SKM-1 treated with dmso at 0.1 percent for 144 hours (cell line): ENCODE measurements around the gene SSRP1.

Experiments
- DNase-seq: peaks from one replicate; lab custom pipeline; 2025; ENCODE audit not compliant: unreplicated experiment; lab: John Stamatoyannopoulos, UW

The SSRP1 gene

DNA sequence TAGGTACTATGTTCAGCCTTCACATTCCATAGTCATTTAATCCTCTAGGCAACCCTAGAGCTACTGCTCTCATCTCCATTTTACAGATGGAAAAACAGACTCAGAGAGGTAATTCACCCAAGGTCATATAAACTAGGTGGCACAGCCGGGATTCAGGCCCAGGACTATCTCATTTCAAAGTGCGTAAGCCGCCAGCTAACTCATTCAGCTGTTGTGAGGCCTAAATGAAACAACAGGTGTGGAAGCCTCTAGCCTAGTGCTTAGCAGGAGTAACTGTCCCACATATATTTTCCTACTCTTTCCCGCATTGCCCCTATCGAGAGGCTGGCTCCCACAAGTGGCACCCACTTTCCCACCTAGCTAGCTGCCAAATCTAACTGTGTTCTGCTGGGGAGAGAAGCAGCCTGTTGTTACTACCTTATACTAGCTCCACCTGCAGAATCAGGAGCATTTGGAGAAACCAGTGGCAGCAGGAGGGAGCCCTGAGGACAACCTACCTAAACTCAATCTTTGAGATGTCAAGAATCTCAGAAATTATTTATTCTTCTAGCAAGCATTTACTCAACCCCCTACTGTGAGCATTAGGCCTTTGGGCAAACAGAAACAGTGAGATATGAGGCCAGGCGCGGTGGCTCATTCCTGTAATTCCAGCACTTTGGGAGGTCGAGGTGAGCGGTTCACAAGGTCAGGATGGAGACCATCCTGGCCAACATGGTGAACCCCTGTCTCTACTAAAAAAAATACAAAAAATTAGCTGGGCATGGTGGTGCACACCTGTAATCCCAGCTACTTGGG is 24.4 kb upstream of the SSRP1 start:
- no peak for DNase-seq

- DNase-seq: no peak
These were observed 23.7 kb upstream of the SSRP1 start for GRCh38 chr11:57359396-57359795.

- no peak for DNase-seq
These were observed 23.3 kb upstream of the SSRP1 start for GRCh38 chr11:57358991-57359390.

DNA sequence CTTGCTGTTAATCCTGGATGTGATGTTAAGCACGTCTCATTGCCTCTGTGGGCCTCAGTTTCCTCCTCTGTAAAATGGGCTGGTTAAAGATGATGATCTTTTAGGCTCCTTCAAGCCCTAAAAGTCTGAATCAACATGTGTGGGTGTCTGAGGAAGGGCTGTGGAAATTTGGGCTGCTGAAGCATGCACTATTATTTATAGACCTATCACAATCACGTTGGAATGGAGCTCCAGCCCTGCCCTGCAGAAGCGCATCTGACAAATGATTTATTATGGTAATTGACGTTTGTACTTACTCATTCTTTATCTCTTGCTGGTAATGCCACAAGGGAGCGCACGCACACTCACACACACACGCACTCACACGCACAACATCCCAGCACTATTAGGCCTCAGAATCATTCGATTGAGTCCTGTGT is 22.9 kb upstream of the SSRP1 start:
- no peak for DNase-seq

- no peak for DNase-seq
These were observed 22.2 kb upstream of the SSRP1 start for GRCh38 chr11:57357856-57358255.

DNA sequence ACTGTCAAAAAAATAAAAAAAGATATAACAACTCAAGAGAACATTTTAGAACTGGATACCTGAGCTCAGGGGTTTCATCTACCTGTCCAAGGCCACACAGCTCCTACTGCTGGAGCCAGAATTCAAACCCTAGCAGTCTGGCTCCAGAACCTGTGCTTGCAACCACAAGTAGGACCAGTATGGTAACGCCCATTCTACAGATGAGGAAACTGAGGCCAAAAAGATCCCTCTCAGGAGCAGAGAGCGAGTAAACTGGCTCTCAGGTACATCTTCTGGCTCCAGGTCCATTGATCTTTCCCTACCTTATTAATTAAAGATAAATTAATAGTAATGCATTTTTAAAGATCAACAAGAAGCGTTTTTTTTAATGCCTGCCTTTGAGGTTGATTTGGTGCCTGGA is 21.6 kb upstream of the SSRP1 start:
- no peak for DNase-seq

DNA sequence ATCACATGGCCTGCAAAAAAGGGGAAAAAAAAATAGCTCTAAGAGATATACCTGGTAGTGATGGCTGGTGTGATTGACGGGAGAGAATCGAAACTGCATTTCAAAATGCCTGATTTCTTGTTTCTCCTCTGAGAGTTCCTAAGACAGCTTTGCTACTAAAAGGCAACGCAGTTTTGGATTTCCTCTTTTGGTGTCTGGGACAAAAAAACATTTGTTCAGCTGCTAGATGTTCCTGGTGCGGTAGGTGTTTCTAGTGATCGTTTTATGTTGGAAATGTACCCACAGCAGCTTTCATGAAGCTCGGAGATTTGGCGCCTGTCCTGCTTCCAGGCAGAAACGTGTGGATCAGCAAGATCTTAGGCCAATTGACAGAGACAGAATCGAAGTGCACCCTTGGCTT is 20.6 kb upstream of the SSRP1 start:
- DNase-seq: no peak

GRCh38 chr11:57354699-57355098 is 19.0 kb upstream of the SSRP1 start:
- no peak for DNase-seq

DNA sequence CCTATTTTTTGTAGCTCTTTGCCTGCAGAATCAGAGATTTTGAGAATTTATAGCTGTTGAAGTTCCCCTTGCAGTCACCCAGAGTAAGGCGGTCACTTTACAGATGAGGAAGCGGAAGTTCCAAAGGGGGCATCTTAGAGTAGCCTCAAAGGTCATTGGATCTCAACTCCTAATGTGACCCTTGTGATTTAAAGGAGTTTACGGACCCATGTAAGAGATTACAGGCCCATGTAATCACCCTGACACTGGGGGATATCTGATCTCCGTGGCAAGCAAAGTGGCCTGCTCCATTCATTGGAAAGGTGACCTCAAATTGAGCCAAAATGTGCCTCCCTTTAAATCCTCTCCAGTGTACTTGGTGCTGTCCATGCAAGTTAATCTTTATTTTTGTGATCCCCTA is 18.2 kb upstream of the SSRP1 start:
- no peak for DNase-seq

DNA sequence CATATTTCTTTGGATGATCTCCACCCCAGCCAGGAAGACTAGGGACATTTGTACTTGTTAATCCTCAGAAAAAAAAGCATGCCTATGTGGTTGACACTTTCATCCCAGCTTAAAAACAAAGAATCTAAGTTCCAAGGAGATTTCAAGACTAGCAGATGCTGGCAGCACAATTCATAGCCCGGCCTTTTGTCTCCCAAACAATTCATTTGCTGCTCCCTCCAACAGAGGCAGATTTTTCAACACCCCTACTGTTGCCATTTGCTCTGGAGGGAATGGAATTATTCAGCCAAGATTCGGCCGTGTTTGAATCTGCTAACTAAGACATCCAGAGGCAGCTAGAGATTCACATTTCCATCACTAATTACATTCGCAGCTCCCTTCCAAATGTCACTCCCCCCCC is 17.8 kb upstream of the SSRP1 start:
- DNase-seq: no peak

DNA sequence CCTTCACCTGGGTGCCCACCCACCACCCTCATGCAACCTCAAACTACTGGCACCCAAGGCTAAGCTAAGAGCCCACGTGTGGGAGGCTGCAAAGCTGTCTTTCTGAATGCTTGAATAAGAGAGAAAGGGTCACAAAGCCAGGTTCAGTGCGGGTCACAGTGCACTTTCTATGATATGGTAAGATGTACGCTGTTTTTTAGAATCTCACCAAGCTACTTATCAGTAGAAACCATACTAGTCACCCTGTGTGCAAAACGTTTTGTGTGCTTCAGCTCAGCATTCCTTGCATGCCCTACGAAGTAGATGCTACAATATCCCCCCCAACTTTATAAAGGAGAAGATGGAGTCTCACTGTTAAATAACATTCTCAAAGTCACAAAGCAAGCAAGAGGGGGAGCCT is 17.3 kb upstream of the SSRP1 start:
- no peak for DNase-seq

DNA sequence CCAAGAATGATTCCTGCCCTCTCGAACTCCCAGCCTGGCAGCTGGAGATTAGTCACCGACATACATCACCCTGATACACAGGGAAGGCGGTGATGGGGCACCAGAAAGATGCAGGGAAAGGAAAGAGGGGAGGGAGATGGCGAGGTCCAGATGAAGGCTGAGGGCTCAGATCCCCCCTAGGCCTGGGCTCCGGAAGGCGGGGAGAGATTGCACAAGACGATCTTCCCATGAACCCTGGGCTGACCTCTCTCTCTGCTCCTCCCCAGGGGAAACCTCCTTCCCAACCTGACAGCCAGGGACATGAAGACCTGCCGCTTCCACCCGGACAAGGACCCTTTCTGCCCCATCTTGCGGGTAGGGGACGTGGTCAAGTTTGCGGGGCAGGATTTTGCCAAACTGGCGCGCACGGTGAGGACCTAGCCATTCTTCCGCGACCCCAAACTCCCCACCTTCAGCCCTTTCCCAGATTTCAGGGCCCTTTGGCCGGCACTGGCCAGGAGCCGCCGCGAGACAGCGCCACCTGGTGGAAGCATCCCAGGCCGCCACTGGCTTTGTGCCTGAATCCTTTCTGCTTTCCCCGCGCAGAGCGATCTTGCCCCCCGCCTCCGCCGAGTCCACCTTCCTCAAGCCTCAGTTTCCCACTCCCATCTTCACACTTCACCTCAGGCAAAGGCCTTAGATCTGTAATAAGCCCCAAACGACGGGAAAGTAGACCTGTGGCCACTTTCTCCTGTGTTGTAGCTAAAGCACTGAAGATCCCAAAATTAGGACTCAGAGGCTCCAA is 14.0 kb upstream of the SSRP1 start:
- DNase-seq: no peak

DNA sequence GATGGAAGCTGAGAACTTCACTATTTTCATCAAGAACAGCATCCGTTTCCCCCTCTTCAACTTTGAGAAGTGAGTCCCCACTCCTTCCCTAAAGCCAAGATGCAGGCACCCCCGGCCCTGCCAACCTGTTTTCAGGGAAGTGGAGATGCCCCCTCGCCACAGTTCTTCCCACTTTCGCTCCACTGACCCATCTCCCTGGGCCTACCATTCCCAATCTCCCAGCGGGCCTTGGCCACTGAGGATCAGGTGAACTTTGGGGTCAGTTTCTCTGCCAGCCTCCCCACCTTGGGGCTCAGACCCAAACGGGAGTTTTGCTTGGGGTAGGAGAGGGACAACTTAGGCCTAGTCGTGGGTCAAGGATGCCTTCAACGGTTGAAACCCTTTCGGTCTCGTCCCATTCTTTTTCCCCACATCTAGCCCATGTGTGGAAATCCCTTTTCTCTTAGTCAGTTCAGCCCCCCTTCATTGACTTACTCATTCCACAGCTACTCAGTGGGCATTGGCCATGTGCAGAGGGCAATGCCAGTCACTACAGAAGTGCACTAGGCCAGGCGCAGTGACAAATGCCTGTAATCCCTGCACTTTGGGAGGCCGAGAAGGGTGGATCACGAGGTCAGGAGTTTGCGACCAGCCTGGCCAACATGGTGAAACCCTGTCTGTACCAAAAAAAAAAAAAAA is 13.1 kb upstream of the SSRP1 start:
- no peak for DNase-seq

GRCh38 chr11:57348052-57348451 is 12.4 kb upstream of the SSRP1 start:
- no peak for DNase-seq

DNA sequence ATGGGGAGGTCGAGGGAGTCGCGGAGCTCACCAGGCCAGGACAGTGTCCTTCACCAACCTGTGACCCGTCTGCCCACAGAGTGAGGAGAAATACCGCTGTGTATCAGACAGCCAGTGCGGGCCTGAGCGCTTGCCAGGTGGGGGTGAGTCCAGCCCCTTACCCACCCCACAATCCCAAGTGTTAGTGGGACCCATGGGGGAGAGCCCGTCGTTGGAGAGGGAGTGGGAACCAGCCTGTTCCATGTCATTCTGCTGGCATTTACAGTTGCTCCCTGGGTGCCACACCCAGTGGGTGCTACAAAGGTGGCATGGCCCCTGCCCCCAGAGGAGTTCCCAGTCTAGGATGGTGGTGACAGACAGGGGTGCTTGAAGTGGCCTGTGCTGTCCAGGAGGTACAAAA is 11.6 kb upstream of the SSRP1 start:
- no peak for DNase-seq

- DNase-seq: peak; percentile 69
These were observed 10.0 kb upstream of the SSRP1 start for GRCh38 chr11:57345555-57346211.

- DNase-seq: no peak
These were observed 9.1 kb upstream of the SSRP1 start for GRCh38 chr11:57344826-57345225.

DNA sequence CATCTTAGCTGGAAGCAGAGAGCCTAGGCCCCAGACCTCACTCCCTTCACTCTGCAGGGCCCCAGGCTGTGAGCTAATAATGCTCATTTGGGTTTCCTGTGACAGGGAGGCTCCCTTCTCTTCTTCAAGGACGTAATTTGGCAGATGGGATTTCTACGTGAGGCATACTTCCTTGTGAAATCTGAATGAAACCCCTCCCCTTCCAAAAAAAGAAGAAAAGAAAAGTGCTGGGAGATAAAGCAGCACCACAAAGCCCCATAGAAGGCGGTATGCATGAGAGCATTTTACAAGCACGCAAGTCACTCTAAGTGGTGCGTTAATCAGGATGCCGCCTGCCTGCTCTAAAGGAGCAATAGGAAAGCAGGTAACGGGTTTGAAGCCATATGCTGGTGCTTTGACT is 8.1 kb upstream of the SSRP1 start:
- DNase-seq: no peak

DNA sequence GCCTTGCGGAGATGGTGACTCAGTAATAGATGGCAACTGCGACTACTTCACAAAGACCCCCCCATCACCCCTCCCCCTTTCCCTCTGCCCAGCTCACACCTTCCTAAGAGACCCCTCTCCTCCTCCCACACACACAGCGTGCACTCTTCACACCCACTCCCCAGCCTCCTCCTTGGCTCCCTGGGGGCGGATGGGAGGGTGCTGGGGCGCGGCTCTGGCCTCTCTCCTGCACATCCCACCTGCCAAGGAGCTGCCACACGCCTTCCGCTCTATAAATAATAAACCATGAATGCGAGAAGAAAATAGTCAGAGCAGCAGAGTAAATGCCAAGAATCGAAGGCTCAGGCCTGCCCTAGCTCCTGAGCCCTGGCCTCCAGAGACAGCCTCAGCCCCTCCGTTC is 7.0 kb upstream of the SSRP1 start:
- no peak for DNase-seq

DNA sequence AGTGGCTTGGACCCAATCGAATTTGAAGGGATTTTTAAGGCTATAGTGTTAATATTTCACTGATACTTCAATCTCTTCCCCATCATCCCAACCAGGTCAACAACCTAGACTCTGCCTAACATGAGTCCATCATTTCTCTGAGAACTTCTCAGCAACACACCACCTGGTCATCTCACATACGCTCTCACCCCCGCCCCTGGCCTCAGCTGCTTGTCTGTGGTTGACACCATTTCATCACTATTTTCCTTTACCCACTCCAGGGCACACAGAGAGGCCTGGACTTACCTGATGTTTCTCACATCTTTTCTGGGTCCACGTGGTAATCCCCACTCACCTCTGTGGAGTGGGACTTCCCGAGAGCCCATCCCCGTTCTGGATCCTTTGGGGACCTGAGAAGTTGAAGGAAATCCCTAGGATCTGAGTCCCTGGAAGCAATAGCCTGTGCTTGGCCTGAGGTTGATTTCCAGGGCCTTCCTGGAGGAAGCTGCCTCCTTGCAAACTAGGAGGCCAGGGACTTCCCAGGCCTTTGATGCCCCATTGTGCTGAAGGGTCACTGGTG is 5.6 kb upstream of the SSRP1 start:
- no peak for DNase-seq

DNA sequence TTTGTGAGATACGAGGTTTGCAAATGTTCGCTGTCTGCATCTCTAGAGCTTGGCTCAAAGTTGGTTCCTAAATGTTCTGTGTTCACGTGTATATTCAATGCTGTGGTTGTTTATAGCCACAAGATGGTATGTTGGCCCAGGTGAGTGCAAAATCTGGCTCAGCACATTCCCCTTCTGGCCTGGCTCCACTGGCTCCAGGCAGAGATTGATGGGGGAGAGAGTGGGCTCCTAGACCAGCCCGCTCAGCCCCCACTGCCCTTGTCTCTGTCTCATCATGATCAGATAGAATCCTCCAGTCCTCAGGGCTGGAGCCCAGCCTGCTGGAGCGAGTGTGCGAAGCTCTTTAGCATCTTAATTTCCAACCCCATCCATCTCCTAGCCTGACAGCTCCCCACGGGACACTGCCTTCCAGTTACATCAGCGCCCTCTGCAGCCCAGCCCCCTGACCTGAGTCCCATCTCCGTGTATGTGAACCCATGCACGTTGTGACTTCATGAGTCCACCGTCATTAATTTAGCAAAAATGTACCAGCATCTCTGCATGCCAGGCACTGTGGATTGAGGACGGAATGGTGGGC is 4.4 kb upstream of the SSRP1 start:
- no peak for DNase-seq
